Nucleus accumbens (tissue), 56 donors: ENCODE data around the gene RGPD4.
"Not testable (repeated sequence)": the region's sequence is repeated elsewhere in the genome, so short reads cannot be mapped to it uniquely, and the experiment has no call there.

Experiments used
- DNase-seq, 56 donors: peaks; one replicate each; lab custom pipeline; 2025; lab: John Stamatoyannopoulos, UW

RGPD4 gene

GRCh38 chr2:107916696-107917370, 90.1 kb downstream of the RGPD4 start:
- not testable (repeated sequence) for DNase-seq

DNA sequence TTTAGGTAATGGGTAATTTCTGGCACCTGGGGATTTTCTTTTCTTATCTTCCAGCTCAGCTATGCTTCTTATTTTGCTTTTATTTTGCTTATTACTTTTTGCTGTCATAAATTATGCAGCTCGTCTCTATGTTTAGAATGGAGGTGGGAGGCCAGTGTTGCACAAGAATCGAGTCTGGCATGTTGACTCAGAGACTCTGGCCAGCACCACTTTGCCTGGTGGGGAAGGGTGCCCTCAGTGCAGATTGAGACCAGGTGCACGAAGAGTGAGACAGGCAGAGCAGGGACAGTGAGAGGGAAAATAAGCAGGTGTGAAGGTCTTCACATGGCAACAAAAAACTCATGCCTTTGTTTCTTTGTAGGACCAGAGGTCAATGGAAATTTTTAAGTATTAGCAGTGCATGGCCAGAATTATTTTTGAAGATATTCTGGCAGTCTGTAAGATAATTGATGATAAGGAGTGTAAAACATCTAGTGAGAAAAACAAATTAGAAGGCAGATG, 100.4 kb downstream of the RGPD4 start:
- no peak for DNase-seq

- DNase-seq, result no peak
These were observed 104.7 kb downstream of the RGPD4 start for GRCh38 chr2:107931412-107931811.

- DNase-seq, result no peak
These were observed 105.8 kb downstream of the RGPD4 start for GRCh38 chr2:107932488-107932887.

- DNase-seq, result peak in 1 of 56 donors; percentile 0
These were observed 106.3 kb downstream of the RGPD4 start for GRCh38 chr2:107932979-107933378.

DNA sequence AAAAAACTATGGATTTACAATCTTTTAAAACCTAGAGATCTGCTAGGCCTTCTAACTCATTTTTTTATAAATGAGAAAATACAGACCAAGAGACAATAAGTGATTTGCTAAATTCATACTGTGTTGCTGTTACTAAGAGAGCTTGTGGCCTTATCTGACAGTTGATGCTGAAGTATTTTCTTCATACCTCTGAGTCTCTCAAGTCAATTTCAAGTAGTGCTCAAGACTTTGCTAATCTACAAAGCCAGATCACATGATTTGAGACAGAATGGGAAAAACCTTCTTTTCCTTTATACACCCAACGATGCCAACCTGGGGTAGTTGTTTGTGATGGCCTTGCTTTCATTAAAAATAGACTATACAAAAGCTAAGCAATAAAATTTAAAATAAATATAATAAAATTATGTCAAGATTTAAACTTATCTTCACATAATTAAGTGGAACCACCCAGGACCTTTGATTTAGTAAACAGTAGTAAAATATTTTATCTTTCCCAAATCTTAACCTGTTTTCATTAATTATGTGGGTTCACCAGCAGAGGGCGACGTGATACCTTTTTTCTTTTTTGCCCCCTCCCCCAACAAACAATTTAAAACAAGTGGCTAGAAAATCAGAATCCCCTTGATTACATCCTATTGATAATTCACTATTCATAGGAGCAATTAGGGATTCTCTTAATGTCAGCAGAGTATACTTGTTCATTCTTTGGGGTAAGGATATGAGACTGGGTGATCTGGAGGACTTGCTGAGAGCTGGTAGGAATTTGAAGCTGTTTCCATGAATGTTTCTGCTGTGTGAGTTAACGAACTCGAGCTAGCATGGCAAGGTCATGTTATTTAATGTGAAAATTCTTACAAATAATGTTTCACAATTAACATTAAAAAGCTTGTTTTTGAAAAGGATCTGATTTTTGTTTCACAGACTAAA, 110.0 kb downstream of the RGPD4 start:
- DNase-seq, result peak in 10 of 56 donors; percentile 0 to 36 (median 2)
